HG03135 (cell line): Measurements from ENCODE around the gene MAL.
"Not testable (repeated sequence)": the region's sequence is repeated elsewhere in the genome, so short reads cannot be mapped to it uniquely, and the experiment has no call there.

ENCODE experiments used
- ATAC-seq: cut with Tn5 transposase; IDR thresholded peaks from one replicate; pipeline ENCODE4 v1.9.1; 2021; ENCODE audit warnings: mild to moderate bottlenecking, moderate library complexity; ENCODE audit not compliant: unreplicated experiment

MAL gene

GRCh38 chr2:95032341-95032740 lies 6.8 kb downstream of the MAL start:
- ATAC-seq: no peak

- ATAC-seq: no peak
These were observed 7.5 kb downstream of the MAL start for GRCh38 chr2:95032868-95033603.

GRCh38 chr2:95034221-95034620 lies 8.7 kb downstream of the MAL start:
- ATAC-seq: no peak

- ATAC-seq: no peak
These were observed 9.3 kb downstream of the MAL start for GRCh38 chr2:95034818-95035217.

GRCh38 chr2:95036596-95037383 lies 11.3 kb downstream of the MAL start:
- ATAC-seq: no peak

GRCh38 chr2:95037384-95037839 lies 11.9 kb downstream of the MAL start:
- no peak for ATAC-seq

- ATAC-seq: not testable (repeated sequence)
These were observed 12.5 kb downstream of the MAL start for GRCh38 chr2:95037841-95038585.

GRCh38 chr2:95038635-95039298 lies 13.3 kb downstream of the MAL start:
- ATAC-seq: no peak

GRCh38 chr2:95039363-95039762 lies 13.9 kb downstream of the MAL start:
- no peak for ATAC-seq

GRCh38 chr2:95039978-95040377 lies 14.5 kb downstream of the MAL start:
- ATAC-seq: no peak

GRCh38 chr2:95040426-95040825 lies 14.9 kb downstream of the MAL start:
- ATAC-seq: no peak

- ATAC-seq: no peak
These were observed 15.7 kb downstream of the MAL start for GRCh38 chr2:95041060-95041823.

GRCh38 chr2:95041824-95042442 lies 16.4 kb downstream of the MAL start:
- ATAC-seq: no peak

- ATAC-seq: no peak
These were observed 17.2 kb downstream of the MAL start for GRCh38 chr2:95042472-95043271.

GRCh38 chr2:95043300-95044093 lies 18.0 kb downstream of the MAL start:
- no peak for ATAC-seq

- no peak for ATAC-seq
These were observed 19.1 kb downstream of the MAL start for GRCh38 chr2:95044601-95045000.

- no peak for ATAC-seq
These were observed 21.0 kb downstream of the MAL start for GRCh38 chr2:95046371-95047112.
